GM13977 (cell line): ENCODE measurements around the gene NANOS1.

Experiments
- DNase-seq: peaks from one replicate; pipeline ENCODE4 v3.0.0; 2012; ENCODE audit warnings: low spot score
- in situ Hi-C: fragments of 300-500 bp; cut with MboI; formaldehyde crosslinking; loops from one replicate; pipeline ENCODE4 v1.12.0; 2022; ENCODE audit warnings: low sequenced_read_pairs, low pct_unique_long_range_greater_than_20kb, mixed read lengths, inconsistent platforms; ENCODE audit not compliant: unreplicated experiment
- TF ChIP-seq, protein P1 (sequence below): IDR thresholded peaks from 2 replicates; pipeline ENCODE4 v1.5.1; 2012; ENCODE audit warnings: mild to moderate bottlenecking, control low read depth; ENCODE audit not compliant: insufficient read depth; ENCODE audit errors: extremely low read depth, missing control alignments

The NANOS1 gene

GRCh38 chr10:119031496-119032059 is 2.1 kb downstream of the NANOS1 start:
- in situ Hi-C loops, result no loop called here
- TF ChIP-seq, protein P1, sequence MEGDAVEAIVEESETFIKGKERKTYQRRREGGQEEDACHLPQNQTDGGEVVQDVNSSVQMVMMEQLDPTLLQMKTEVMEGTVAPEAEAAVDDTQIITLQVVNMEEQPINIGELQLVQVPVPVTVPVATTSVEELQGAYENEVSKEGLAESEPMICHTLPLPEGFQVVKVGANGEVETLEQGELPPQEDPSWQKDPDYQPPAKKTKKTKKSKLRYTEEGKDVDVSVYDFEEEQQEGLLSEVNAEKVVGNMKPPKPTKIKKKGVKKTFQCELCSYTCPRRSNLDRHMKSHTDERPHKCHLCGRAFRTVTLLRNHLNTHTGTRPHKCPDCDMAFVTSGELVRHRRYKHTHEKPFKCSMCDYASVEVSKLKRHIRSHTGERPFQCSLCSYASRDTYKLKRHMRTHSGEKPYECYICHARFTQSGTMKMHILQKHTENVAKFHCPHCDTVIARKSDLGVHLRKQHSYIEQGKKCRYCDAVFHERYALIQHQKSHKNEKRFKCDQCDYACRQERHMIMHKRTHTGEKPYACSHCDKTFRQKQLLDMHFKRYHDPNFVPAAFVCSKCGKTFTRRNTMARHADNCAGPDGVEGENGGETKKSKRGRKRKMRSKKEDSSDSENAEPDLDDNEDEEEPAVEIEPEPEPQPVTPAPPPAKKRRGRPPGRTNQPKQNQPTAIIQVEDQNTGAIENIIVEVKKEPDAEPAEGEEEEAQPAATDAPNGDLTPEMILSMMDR, result no peak
- DNase-seq, result no peak

GRCh38 chr10:119039161-119039560 is 9.6 kb downstream of the NANOS1 start:
- TF ChIP-seq, protein P1, result no peak
- in situ Hi-C loops, result no loop called here
- DNase-seq, result no peak

- TF ChIP-seq, protein P1, result no peak
- no peak for DNase-seq
- in situ Hi-C loops, result no loop called here
Measured at GRCh38 chr10:119041326-119041725, 11.8 kb downstream of the NANOS1 start.

DNA sequence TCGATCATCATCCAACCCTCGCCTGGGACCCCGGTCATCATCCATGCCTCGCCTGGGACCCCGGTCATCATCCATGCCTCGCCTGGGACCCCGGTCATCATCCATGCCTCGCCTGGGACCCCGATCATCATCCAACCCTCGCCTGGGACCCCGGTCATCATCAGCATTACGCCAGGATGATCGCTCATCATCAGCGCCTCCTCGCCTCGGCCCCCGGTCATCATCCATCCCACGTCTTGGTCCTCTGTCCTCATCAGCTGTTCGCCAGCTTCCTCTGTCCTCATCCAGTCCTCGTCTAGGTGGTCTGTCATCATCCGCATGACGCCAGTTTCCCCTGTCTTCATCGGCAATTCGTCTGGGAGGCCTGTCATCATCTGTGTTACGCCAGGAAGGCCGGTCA is 12.7 kb downstream of the NANOS1 start:
- no peak for DNase-seq
- TF ChIP-seq, protein P1, result no peak
- in situ Hi-C loops, result no loop called here

- DNase-seq, result no peak
- TF ChIP-seq, protein P1, result no peak
- in situ Hi-C loops, result no loop called here
Measured at GRCh38 chr10:119045561-119045960, 16.0 kb downstream of the NANOS1 start.

GRCh38 chr10:119049361-119049760 is 19.8 kb downstream of the NANOS1 start:
- TF ChIP-seq, protein P1, result no peak
- in situ Hi-C loops, result no loop called here
- DNase-seq, result no peak

DNA sequence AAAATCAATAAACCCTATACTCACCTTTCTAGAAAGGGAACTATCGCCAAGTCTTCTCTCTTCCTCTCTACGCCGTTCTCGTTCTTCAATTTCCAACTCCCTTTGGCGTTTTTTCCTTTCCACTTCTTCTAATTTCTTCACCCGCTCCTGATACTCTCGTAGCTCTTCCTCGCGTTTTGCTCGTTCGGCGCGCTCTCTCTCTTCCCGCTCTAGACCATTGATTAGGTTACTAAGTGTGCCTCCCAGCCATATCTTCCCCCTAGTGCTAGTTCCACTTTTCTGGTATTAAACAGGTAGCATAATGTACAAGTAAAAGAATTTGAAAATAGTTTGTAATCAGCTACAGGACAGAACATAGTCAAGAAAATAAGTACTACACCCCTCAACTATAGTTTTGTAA is 20.3 kb downstream of the NANOS1 start:
- no peak for DNase-seq
- TF ChIP-seq, protein P1, result no peak
- in situ Hi-C loops, result no loop called here
